Breast epithelium (tissue), 4 donors: ENCODE measurements around the gene CACNG8. TPM values are rescaled to one million over a fixed set of nuclear protein-coding genes. Genes with fewer than 3 reads are reported as not detected.

Experiments
- DNase-seq, 2 donors: peaks; one replicate each; pipeline ENCODE4 v3.0.0-alpha.2; 2019; ENCODE audit warnings: low spot score in 2 of 2
- H3K27ac ChIP-seq, 2 donors: fragments of 200-600 bp; sonication (generic) in 1 of 2; one replicate each; pipeline ENCODE4 v1.5.1; 2016 to 2019; ENCODE audit warnings: mild to moderate bottlenecking in 1 of 2
- H3K27me3 ChIP-seq, 2 donors: fragments of 200-600 bp; sonication (generic) in 1 of 2; one replicate each; pipeline versions ENCODE4 v1.5.1 to v1.6.0; 2017 to 2019; ENCODE audit warnings: control low read depth in 1 of 2, mild to moderate bottlenecking in 1 of 2
- H3K36me3 ChIP-seq: fragments of 200-600 bp; one replicate; pipeline ENCODE4 v1.5.1; 2019
- H3K4me1 ChIP-seq, 2 donors: fragments of 200-600 bp; sonication (generic); one replicate each; pipeline ENCODE4 v1.5.1; 2016 to 2019; ENCODE audit warnings: control low read depth in 1 of 2
- H3K4me3 ChIP-seq, 3 donors: fragments of 200-600 bp; sonication (generic); 1 replicate in 2 of 3; 2 replicates in 1 of 3; pipeline ENCODE4 v1.5.1; 2016 to 2019; ENCODE audit warnings: mild to moderate bottlenecking in 3 of 3, moderate library complexity in 2 of 3
- H3K9me3 ChIP-seq, 2 donors: fragments of 200-600 bp; sonication (generic) in 1 of 2; one replicate each; pipeline ENCODE4 v1.5.1; 2016 to 2019; ENCODE audit warnings: control low read depth in 1 of 2
- CTCF ChIP-seq, 3 donors: fragments of 450-650 bp; IDR thresholded peaks; one replicate each; pipeline ENCODE4 v1.5.1; 2016 to 2017; ENCODE audit warnings: antibody characterized with exemption in 3 of 3, mild to moderate bottlenecking in 3 of 3, moderate library complexity in 3 of 3
- POLR2A ChIP-seq: fragments of 450-650 bp; IDR thresholded peaks from one replicate; pipeline ENCODE4 v1.6.1; 2016; ENCODE audit warnings: antibody characterized with exemption, mild to moderate bottlenecking, moderate library complexity
- POLR2AphosphoS5 ChIP-seq, 3 donors: sonication (generic); formaldehyde crosslinking; IDR thresholded peaks; one replicate each; pipeline ENCODE4 v1.6.1; 2017; ENCODE audit warnings: antibody characterized with exemption in 3 of 3
- intact Hi-C: fragments of 100-400 bp; cut with DNase I; formaldehyde crosslinking; loops from one replicate; pipeline ENCODE4 v1.15.1; 2023; ENCODE audit warnings: low total_unique reads
- total RNA-seq, 3 donors: library from RNA; depleted of rRNA; stranded (reverse); fragments of >200 nt; gene quantifications; one replicate each; pipeline ENCODE4 v1.1.0, GENCODE V29; 2016

Gene CACNG8
- total RNA-seq, 3 donors from 2014 or later = under 0.01 TPM; not detected in 2

- intact Hi-C loops = no loop called here
- peaks cover 0 to 43% of the 10 kb centered on the region in 2 donors for H3K27me3 ChIP-seq
- TF ChIP-seq POLR2AphosphoS5 (IDR thresholded peaks at IDR 0.05) (no peak), POLR2A (no peak), CTCF (IDR thresholded peaks at IDR 0.05) (no peak)
Measured at GRCh38 chr19:53953383-53953782, 9.4 kb upstream of the CACNG8 start.

GRCh38 chr19:53957448-53958167 lies 5.1 kb upstream of the CACNG8 start:
- H3K36me3 ChIP-seq = no peaks in the 10 kb centered on the region
- no peak overlapping the region for H3K27ac ChIP-seq
- H3K4me3 ChIP-seq = no peak overlapping the region
- no peaks in the 10 kb centered on the region for H3K4me1 ChIP-seq
- no peak for DNase-seq
- intact Hi-C loops = no loop called here
- H3K27me3 ChIP-seq = peaks cover 4 to 61% of the 10 kb centered on the region in 2 donors
- TF ChIP-seq CTCF (IDR thresholded peaks at IDR 0.05) = no peak
- TF ChIP-seq POLR2AphosphoS5 (IDR thresholded peaks at IDR 0.05) = no peak
- TF ChIP-seq POLR2A = no peak
- H3K9me3 ChIP-seq = peaks cover 0 to 13% of the 10 kb centered on the region in 2 donors

More at GRCh38 chr19:53953383-53953782, 9.4 kb upstream of the CACNG8 start:
- Histone ChIP-seq H3K27ac (no peak overlapping the region), H3K4me1 (no peaks in the 10 kb centered on the region), H3K4me3 (no peak overlapping the region), H3K36me3 (no peaks in the 10 kb centered on the region), H3K9me3 (peaks cover 0 to 13% of the 10 kb centered on the region in 2 donors)
- DNase-seq = no peak

- intact Hi-C loops = no loop called here
- Histone ChIP-seq H3K27ac (no peak overlapping the region), H3K9me3 (peaks cover 0 to 12% of the 10 kb centered on the region in 2 donors), H3K27me3 (peaks cover 8 to 66% of the 10 kb centered on the region in 2 donors), H3K4me3 (no peak overlapping the region), H3K36me3 (no peaks in the 10 kb centered on the region), H3K4me1 (no peaks in the 10 kb centered on the region)
- TF ChIP-seq POLR2AphosphoS5 (IDR thresholded peaks at IDR 0.05) = no peak
- no peak for TF ChIP-seq CTCF (IDR thresholded peaks at IDR 0.05)
- TF ChIP-seq POLR2A = no peak
- DNase-seq = no peak
Measured at GRCh38 chr19:53958168-53958571, 4.6 kb upstream of the CACNG8 start.

- peaks cover 0 to 3% of the 10 kb centered on the region in 2 donors for H3K9me3 ChIP-seq
- no peak overlapping the region for H3K4me3 ChIP-seq
- no peak for DNase-seq
- no peaks in the 10 kb centered on the region for H3K4me1 ChIP-seq
- no peaks in the 10 kb centered on the region for H3K36me3 ChIP-seq
- intact Hi-C loops = no loop called here
- peaks cover 9 to 71% of the 10 kb centered on the region in 2 donors for H3K27me3 ChIP-seq
- TF ChIP-seq POLR2A = no peak
- H3K27ac ChIP-seq = no peak overlapping the region
Measured at GRCh38 chr19:53958823-53959757, 3.6 kb upstream of the CACNG8 start.

GRCh38 chr19:53960187-53960586 lies 2.5 kb upstream of the CACNG8 start:
- no peaks in the 10 kb centered on the region for H3K9me3 ChIP-seq
- no peak overlapping the region for H3K4me3 ChIP-seq
- intact Hi-C loops = no loop called here
- no peak for DNase-seq
- H3K27ac ChIP-seq = no peak overlapping the region
- H3K4me1 ChIP-seq = no peaks in the 10 kb centered on the region
- TF ChIP-seq CTCF (IDR thresholded peaks at IDR 0.05) (no peak), POLR2AphosphoS5 (IDR thresholded peaks at IDR 0.05) (no peak), POLR2A (no peak)
- peaks cover 9 to 82% of the 10 kb centered on the region in 2 donors for H3K27me3 ChIP-seq
- H3K36me3 ChIP-seq = no peaks in the 10 kb centered on the region
